ENCODE results near the gene DNAJC18.

GRCh38 chr5:139456776-139457175 lies 17.5 kb upstream of the DNAJC18 start:
- TF ChIP-seq POLR2A (IDR thresholded peaks at IDR 0.05): no peak
- TF ChIP-seq CTCF (IDR thresholded peaks at IDR 0.05): no peak
